ENCODE data around the gene MMEL1. TPM values are rescaled to one million over a fixed set of nuclear protein-coding genes. Genes with fewer than 3 reads are reported as not detected.
A peak's percentile ranks its signal among the peaks of the same experiment; 100 is the strongest.

The MMEL1 gene
- total RNA-seq, 1 experiment from 2014 or later: not detected

- no peaks in the 10 kb centered on the region for H3K79me2 ChIP-seq (ENCODE audit: low read length)
- TF ChIP-seq CTCF (conservative IDR thresholded peaks at IDR 0.05; ENCODE audit: low read depth, low read length) (no peak), EZH2phosphoT487 (IDR thresholded peaks at IDR 0.05; ENCODE audit: borderline replicate concordance, low read length) (no peak), EZH2 (IDR thresholded peaks at IDR 0.05; ENCODE audit: low read length, unreplicated experiment) (no peak)
- no peaks in the 10 kb centered on the region for H3F3A ChIP-seq (ENCODE audit: low read length, unreplicated experiment)
- peak overlapping the region; percentile 63 for H3K9ac ChIP-seq (ENCODE audit: low read length)
- no peaks in the 10 kb centered on the region for H4K20me1 ChIP-seq (ENCODE audit: low read length)
- no peaks in the 10 kb centered on the region for H3K9me3 ChIP-seq (ENCODE audit: low read length)
- peaks cover 15% of the 10 kb centered on the region for H3K4me1 ChIP-seq (ENCODE audit: insufficient read depth, low read length)
- H3K4me2 ChIP-seq (ENCODE audit: low read length): peak overlapping the region; percentile 97
- no peaks in the 10 kb centered on the region for H3K36me3 ChIP-seq (ENCODE audit: low read depth, low read length)
- no peaks in the 10 kb centered on the region for H3K27me3 ChIP-seq (ENCODE audit: low read length)
- peak; percentile 55 for ATAC-seq
- peak overlapping the region; percentile 83 for H3K4me3 ChIP-seq (ENCODE audit: low read length)
- TSS peak; percentile 39 for BruUV-seq (replicated peaks)
- DNase-seq: no peak
- H3K27ac ChIP-seq (ENCODE audit: low read length): no peak overlapping the region
- H2AFZ ChIP-seq (ENCODE audit: low read length): peak overlapping the region; percentile 84
- ChIA-PET POLR2A (ENCODE audit: unreplicated experiment) (interaction anchor here (0.6 kb wide), 1 partner anchor 144 kb away, joined by 3 read pairs; no protein-coding TSS in a partner anchor), CTCF (interaction anchor here (1.1 kb wide), 1 partner anchor 97 kb away, joined by 5 read pairs; no protein-coding TSS in a partner anchor)
- intact Hi-C loops (cut with micrococcal nuclease): no loop called here
- H3K9me2 ChIP-seq (replicated peaks; ENCODE audit: low read length): no peaks in the 10 kb centered on the region
Measured at GRCh38 chr1:2556678-2557481, 75.9 kb downstream of the MMEL1 start.

- H3K9me2 ChIP-seq (replicated peaks; ENCODE audit: low read length): no peaks in the 10 kb centered on the region
- H3K36me3 ChIP-seq (ENCODE audit: low read depth, low read length): no peaks in the 10 kb centered on the region
- no peaks in the 10 kb centered on the region for H3K79me2 ChIP-seq (ENCODE audit: low read length)
- POLR2A ChIA-PET (ENCODE audit: unreplicated experiment): interaction anchor here (0.5 to 0.6 kb wide), 3 partner anchors 30 to 143 kb away, joined by 3 to 28 read pairs (median 11); partner anchors contain the start of gene PANK4
- peak within 1 kb of the TSS; percentile 84 for H2AFZ ChIP-seq (ENCODE audit: low read length)
- ATAC-seq: peak; percentile 75
- TF ChIP-seq CTCF (conservative IDR thresholded peaks at IDR 0.05; ENCODE audit: low read depth, low read length) (no peak), EZH2 (IDR thresholded peaks at IDR 0.05; ENCODE audit: low read length, unreplicated experiment) (no peak), EZH2phosphoT487 (IDR thresholded peaks at IDR 0.05; ENCODE audit: borderline replicate concordance, low read length) (no peak)
- no peaks in the 10 kb centered on the region for H3K9me3 ChIP-seq (ENCODE audit: low read length)
- intact Hi-C loops (cut with micrococcal nuclease): no loop called here
- H3K27ac ChIP-seq (ENCODE audit: low read length): no peak within 1 kb of the TSS
- peak within 1 kb of the TSS; percentile 83 for H3K4me3 ChIP-seq (ENCODE audit: low read length)
- H3K4me2 ChIP-seq (ENCODE audit: low read length): peak within 1 kb of the TSS; percentile 97
- peak; percentile 51 for DNase-seq
- H3K27me3 ChIP-seq (ENCODE audit: low read length): no peaks in the 10 kb centered on the region
- H4K20me1 ChIP-seq (ENCODE audit: low read length): no peaks in the 10 kb centered on the region
- no peaks in the 10 kb centered on the region for H3F3A ChIP-seq (ENCODE audit: low read length, unreplicated experiment)
- peaks cover 15% of the 10 kb centered on the region for H3K4me1 ChIP-seq (ENCODE audit: insufficient read depth, low read length)
- H3K9ac ChIP-seq (ENCODE audit: low read length): peak within 1 kb of the TSS; percentile 63
- CTCF ChIA-PET: interaction anchor here (0.6 to 1.1 kb wide), 2 partner anchors 96 to 361 kb away, joined by 3 to 5 read pairs; partner anchors contain the start of gene FAAP20
- TSS peak; percentile 29 for BruUV-seq (replicated peaks)
Measured at GRCh38 chr1:2556277-2556677, 76.5 kb downstream of the MMEL1 start, which contains the start of gene TNFRSF14. TNFRSF14 (plus strand) TSS chr1:2556371; CDS start chr1:2556665, 294 bp downstream.
